ENCODE data around the gene OLIG1. TPM values are rescaled to one million over a fixed set of nuclear protein-coding genes. Genes with fewer than 3 reads are reported as not detected.

The OLIG1 gene
- total RNA-seq = not detected in 2 replicates

DNA sequence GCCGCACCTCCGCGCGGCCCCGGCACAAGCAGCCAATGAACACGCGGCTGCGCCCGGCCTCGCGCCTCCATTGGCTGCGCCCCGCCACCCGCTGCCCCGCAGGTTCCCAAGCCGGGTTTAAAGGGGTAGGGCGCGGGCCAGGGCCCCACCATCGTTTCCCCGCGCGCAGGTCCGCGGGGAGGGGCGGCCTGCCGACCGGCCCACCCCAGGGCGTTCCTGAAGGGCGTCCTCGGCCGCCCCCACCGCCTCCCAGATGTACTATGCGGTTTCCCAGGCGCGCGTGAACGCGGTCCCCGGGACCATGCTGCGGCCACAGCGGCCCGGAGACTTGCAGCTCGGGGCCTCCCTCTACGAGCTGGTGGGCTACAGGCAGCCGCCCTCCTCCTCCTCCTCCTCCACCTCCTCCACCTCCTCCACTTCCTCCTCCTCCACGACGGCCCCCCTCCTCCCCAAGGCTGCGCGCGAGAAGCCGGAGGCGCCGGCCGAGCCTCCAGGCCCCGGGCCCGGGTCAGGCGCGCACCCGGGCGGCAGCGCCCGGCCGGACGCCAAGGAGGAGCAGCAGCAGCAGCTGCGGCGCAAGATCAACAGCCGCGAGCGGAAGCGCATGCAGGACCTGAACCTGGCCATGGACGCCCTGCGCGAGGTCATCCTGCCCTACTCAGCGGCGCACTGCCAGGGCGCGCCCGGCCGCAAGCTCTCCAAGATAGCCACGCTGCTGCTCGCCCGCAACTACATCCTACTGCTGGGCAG lies at the start of gene OLIG1:
TSS of gene OLIG1 (plus strand) at position 148 of the 750 bp plus-strand sequence. CDS start at position 254, 106 bp downstream.
- DNase-seq (ENCODE audit: extremely low read depth, low read depth, low spot score) = no peak

DNA sequence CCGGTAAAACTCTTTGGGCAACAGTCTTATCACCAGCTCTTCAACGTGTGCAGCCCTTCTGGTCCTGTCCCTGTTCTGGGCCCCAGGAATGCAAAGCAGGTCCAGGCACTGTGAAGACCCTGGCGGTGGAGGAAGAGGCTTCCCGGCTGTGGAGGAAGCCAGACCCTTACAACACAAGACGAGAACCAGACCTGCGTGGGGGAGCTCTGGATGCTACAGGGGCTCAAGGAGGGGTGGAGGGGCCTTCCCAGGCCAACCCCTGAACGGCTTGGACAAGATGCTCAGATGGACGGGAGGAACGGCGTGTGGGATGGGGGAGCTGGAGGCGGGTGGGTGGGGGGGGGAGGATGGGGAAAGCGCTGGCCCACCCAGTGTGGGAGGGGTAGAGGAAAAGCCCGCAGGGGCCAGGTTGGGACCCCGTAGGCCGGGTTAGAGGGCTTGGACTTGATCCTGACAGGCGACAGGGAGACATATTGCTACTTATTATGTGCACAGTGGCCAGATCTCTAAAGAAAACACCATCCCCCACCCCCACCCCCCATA lies 49.3 kb upstream of the OLIG1 start:
- DNase-seq (ENCODE audit: extremely low read depth, low read depth, low spot score) = no peak

- no peak for DNase-seq (ENCODE audit: extremely low read depth, low read depth, low spot score)
These were observed 48.8 kb upstream of the OLIG1 start for GRCh38 chr21:33021150-33021549.

DNA sequence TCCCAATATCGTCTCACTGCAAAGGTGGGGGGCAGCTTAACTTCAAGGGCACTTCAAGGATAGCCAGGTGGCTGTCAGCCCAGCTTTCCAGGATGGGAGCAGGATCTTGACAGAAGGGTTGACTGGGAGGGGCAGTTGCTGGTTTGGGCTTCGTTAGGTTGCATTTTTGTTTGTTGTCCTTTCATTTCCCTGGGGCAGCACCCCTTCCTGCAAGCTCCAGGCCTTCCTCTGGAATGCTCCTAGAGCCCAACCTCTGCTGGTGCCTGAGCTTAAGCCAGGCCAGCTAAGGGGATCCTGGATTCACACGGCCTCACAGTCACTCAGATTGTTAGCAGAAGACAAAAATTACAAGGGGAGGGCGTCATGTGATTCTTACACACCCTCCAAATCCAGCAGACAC lies 48.3 kb upstream of the OLIG1 start:
- DNase-seq (ENCODE audit: extremely low read depth, low read depth, low spot score) = no peak

DNA sequence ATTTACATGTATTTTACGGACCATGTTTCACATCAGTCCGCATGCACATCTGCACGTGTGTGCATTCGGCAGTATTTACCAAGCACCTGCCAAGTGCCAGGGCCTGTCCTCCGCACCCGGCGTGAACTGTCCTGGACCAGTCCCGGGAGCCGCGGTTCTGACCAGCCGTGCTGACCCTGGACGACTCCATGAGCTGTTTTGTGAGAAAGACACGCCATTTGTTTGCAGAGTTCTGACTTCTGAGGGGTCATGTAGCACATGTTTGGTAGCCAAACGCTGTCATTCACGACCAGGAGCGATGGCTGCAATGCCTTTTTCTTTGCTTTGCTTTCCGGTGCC lies 47.5 kb upstream of the OLIG1 start:
- no peak for DNase-seq (ENCODE audit: extremely low read depth, low read depth, low spot score)

GRCh38 chr21:33022828-33023573 lies 46.9 kb upstream of the OLIG1 start:
- DNase-seq (ENCODE audit: extremely low read depth, low read depth, low spot score) = no peak

DNA sequence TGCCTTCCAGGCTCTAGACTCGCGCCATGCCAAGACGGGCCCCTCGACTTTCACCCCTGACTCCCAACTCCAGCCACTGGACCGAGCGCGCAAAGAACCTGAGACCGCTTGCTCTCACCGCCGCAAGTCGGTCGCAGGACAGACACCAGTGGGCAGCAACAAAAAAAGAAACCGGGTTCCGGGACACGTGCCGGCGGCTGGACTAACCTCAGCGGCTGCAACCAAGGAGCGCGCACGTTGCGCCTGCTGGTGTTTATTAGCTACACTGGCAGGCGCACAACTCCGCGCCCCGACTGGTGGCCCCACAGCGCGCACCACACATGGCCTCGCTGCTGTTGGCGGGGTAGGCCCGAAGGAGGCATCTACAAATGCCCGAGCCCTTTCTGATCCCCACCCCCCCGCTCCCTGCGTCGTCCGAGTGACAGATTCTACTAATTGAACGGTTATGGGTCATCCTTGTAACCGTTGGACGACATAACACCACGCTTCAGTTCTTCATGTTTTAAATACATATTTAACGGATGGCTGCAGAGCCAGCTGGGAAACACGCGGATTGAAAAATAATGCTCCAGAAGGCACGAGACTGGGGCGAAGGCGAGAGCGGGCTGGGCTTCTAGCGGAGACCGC lies 46.3 kb upstream of the OLIG1 start:
- no peak for DNase-seq (ENCODE audit: extremely low read depth, low read depth, low spot score)

DNA sequence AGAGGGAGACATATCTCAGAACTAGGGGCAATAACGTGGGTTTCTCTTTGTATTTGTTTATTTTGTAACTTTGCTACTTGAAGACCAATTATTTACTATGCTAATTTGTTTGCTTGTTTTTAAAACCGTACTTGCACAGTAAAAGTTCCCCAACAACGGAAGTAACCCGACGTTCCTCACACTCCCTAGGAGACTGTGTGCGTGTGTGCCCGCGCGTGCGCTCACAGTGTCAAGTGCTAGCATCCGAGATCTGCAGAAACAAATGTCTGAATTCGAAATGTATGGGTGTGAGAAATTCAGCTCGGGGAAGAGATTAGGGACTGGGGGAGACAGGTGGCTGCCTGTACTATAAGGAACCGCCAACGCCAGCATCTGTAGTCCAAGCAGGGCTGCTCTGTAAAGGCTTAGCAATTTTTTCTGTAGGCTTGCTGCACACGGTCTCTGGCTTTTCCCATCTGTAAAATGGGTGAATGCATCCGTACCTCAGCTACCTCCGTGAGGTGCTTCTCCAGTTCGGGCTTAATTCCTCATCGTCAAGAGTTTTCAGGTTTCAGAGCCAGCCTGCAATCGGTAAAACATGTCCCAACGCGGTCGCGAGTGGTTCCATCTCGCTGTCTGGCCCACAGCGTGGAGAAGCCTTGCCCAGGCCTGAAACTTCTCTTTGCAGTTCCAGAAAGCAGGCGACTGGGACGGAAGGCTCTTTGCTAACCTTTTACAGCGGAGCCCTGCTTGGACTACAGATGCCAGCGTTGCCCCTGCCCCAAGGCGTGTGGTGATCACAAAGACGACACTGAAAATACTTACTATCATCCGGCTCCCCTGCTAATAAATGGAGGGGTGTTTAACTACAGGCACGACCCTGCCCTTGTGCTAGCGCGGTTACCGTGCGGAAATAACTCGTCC lies 45.5 kb upstream of the OLIG1 start:
- no peak for DNase-seq (ENCODE audit: extremely low read depth, low read depth, low spot score)

DNA sequence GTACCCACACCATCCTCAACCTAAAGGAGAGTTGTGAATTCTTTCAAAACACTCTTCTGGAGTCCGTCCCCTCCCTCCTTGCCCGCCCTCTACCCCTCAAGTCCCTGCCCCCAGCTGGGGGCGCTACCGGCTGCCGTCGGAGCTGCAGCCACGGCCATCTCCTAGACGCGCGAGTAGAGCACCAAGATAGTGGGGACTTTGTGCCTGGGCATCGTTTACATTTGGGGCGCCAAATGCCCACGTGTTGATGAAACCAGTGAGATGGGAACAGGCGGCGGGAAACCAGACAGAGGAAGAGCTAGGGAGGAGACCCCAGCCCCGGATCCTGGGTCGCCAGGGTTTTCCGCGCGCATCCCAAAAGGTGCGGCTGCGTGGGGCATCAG lies 44.8 kb upstream of the OLIG1 start:
- no peak for DNase-seq (ENCODE audit: extremely low read depth, low read depth, low spot score)

- no peak for DNase-seq (ENCODE audit: extremely low read depth, low read depth, low spot score)
These were observed 44.2 kb upstream of the OLIG1 start, which contains the start of gene OLIG2 for GRCh38 chr21:33025489-33026442. OLIG2 (plus strand) TSS chr21:33025935; CDS start chr21:33026863, 928 bp downstream.

DNA sequence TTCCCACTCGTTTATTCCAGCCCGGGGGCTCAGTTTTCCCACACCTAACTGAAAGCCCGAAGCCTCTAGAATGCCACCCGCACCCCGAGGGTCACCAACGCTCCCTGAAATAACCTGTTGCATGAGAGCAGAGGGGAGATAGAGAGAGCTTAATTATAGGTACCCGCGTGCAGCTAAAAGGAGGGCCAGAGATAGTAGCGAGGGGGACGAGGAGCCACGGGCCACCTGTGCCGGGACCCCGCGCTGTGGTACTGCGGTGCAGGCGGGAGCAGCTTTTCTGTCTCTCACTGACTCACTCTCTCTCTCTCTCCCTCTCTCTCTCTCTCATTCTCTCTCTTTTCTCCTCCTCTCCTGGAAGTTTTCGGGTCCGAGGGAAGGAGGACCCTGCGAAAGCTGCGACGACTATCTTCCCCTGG lies 43.5 kb upstream of the OLIG1 start:
- DNase-seq (ENCODE audit: extremely low read depth, low read depth, low spot score) = no peak

- DNase-seq (ENCODE audit: extremely low read depth, low read depth, low spot score) = no peak
These were observed 43.0 kb upstream of the OLIG1 start for GRCh38 chr21:33026878-33027400.

DNA sequence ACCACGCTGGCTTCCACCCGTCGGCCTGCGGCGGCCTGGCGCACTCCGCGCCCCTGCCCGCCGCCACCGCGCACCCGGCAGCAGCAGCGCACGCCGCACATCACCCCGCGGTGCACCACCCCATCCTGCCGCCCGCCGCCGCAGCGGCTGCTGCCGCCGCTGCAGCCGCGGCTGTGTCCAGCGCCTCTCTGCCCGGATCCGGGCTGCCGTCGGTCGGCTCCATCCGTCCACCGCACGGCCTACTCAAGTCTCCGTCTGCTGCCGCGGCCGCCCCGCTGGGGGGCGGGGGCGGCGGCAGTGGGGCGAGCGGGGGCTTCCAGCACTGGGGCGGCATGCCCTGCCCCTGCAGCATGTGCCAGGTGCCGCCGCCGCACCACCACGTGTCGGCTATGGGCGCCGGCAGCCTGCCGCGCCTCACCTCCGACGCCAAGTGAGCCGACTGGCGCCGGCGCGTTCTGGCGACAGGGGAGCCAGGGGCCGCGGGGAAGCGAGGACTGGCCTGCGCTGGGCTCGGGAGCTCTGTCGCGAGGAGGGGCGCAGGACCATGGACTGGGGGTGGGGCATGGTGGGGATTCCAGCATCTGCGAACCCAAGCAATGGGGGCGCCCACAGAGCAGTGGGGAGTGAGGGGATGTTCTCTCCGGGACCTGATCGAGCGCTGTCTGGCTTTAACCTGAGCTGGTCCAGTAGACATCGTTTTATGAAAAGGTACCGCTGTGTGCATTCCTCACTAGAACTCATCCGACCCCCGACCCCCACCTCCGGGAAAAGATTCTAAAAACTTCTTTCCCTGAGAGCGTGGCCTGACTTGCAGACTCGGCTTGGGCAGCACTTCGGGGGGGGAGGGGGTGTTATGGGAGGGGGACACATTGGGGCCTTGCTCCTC lies 42.3 kb upstream of the OLIG1 start:
- DNase-seq (ENCODE audit: extremely low read depth, low read depth, low spot score) = no peak

DNA sequence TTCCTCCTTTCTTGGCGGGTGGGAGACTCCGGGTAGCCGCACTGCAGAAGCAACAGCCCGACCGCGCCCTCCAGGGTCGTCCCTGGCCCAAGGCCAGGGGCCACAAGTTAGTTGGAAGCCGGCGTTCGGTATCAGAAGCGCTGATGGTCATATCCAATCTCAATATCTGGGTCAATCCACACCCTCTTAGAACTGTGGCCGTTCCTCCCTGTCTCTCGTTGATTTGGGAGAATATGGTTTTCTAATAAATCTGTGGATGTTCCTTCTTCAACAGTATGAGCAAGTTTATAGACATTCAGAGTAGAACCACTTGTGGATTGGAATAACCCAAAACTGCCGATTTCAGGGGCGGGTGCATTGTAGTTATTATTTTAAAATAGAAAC lies 41.7 kb upstream of the OLIG1 start:
- no peak for DNase-seq (ENCODE audit: extremely low read depth, low read depth, low spot score)

DNA sequence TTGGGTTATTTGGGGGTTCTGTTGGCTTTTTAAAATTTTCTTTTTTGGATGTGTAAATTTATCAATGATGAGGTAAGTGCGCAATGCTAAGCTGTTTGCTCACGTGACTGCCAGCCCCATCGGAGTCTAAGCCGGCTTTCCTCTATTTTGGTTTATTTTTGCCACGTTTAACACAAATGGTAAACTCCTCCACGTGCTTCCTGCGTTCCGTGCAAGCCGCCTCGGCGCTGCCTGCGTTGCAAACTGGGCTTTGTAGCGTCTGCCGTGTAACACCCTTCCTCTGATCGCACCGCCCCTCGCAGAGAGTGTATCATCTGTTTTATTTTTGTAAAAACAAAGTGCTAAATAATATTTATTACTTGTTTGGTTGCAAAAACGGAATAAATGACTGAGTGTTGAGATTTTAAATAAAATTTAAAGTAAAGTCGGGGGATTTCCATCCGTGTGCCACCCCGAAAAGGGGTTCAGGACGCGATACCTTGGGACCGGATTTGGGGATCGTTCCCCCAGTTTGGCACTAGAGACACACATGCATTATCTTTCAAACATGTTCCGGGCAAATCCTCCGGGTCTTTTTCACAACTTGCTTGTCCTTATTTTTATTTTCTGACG lies 41.1 kb upstream of the OLIG1 start:
- DNase-seq (ENCODE audit: extremely low read depth, low read depth, low spot score) = no peak

GRCh38 chr21:33029385-33029921 lies 40.5 kb upstream of the OLIG1 start:
- DNase-seq (ENCODE audit: extremely low read depth, low read depth, low spot score) = no peak

DNA sequence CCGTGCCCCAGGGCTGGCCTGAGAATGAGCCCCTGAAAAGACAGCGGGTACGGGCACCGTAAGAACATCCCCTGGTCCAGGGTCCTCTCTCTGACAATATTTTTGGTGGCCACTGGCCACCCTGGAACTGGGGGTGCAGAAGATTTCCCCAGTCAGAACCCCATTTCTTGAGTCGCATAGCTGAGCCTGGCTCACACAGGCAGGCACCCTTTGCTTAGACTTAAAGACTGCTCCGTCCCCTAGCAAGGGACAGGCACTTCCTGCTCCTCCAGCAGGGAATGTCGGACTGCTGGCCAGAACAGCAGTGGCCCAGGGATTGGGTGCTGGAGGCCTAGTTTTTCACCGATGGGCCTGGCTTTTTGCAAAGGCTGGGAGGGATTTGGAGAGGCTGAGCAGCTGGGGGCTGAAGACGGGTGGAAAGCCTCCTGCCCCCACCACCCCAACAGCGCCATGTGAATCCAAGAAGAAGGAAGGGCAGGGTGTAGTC lies 39.9 kb upstream of the OLIG1 start:
- DNase-seq (ENCODE audit: extremely low read depth, low read depth, low spot score) = no peak

Measured in glomerular endothelial cell (primary cell).